ENCODE results near the gene NPC1.
A peak's percentile ranks its signal among the peaks of the same experiment; 100 is the strongest.

The NPC1 gene

DNA sequence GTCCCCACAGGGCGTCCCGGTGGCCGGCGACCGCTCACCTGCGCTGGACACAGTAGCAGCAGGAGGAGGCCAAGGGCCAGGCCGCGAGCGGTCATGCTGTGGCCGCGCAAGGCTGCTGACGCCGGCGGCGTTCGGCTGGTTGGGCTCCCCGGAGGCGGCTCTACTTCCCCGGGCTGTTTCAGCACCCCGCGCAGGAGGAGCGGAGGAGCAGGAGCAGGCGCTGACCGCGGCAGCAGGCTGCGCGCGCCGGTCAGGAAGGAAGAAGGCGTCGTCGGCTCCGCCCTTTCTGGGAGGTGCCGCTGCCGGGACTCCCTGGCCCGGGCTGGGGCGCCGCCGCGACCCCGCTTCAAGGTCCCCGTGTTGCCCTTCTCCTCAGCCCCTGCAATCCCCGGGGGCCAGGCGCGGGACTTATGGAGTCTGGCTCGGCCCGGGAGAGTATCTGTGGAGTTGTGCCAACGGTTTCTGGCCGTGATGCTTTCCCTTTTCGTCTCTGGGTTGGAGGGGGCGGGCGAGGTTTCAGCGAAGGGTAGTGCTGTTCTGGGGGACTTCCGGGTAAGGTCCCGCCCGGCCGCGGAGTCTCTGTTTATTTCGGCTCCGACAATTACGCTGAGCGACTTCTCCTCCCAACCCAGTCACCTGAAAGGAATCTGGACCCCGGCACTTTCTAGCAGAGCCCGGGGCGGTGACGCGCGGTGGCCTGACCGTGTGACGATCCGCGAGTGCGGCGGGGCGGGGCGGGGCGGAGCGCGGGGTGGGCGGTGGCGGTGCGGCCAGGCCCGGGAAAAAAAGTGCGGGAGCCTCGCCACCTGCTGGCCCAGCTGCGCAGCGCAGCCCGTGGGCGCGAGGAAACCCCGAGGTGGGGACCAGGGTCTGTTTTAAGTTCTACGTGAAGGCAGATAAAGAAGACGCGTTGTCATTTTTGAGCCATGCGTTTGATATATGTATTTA lies at the start of gene NPC1:
Gene NPC1, minus strand, starts transcription at position 258 of the 948 bp plus-strand sequence. Its CDS starts 163 bp downstream, at position 95.
- Histone ChIP-seq H3K9me3 (ENCODE audit: control insufficient read depth in 2 of 2, low read length in 2 of 2) (no peaks in the 10 kb centered on the region), H3K4me1 (ENCODE audit: control insufficient read depth, insufficient read depth, low read length) (peaks cover 24% of the 10 kb centered on the region), H3K27ac (ENCODE audit: low read length) (peak within 1 kb of the TSS; percentile 98), H3K27me3 (ENCODE audit: control insufficient read depth in 1 of 2, insufficient read depth in 2 of 2, low read length in 2 of 2) (no peaks in the 10 kb centered on the region), H3K36me3 (ENCODE audit: control insufficient read depth in 2 of 2, insufficient read depth in 2 of 2, low read length in 2 of 2) (no peaks in the 10 kb centered on the region), H3K4me3 (ENCODE audit: low read length in 2 of 2) (peak within 1 kb of the TSS; percentile 88 to 96), H3K9ac (ENCODE audit: low read length in 2 of 2) (peak within 1 kb of the TSS; percentile 90 to 98)

DNA sequence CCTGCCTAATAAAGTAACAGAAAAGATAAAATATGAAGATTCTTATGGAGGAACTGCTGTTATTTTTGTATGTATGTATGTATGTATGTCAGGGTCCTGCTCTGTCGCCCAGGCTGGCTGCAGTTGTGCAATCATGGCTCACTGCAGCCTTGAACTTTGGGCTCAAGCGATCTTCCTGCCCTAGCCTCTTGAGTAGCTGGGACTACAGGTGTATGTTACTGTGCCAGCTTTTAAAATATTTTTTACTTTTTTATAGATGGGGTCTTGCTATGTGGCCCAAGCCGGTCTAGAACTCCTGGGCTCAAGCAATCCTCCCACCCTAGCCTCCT lies 49.7 kb upstream of the NPC1 start:
- no peak overlapping the region for H3K4me3 ChIP-seq (ENCODE audit: low read length in 2 of 2)
- no peaks in the 10 kb centered on the region for H3K4me1 ChIP-seq (ENCODE audit: control insufficient read depth, insufficient read depth, low read length)
- H3K27ac ChIP-seq (ENCODE audit: low read length): no peak overlapping the region
- peaks cover 0 to 2% of the 10 kb centered on the region in 2 donors for H3K27me3 ChIP-seq (ENCODE audit: control insufficient read depth in 1 of 2, insufficient read depth in 2 of 2, low read length in 2 of 2)
- H3K9ac ChIP-seq (ENCODE audit: low read length in 2 of 2): no peak overlapping the region
- H3K36me3 ChIP-seq (ENCODE audit: control insufficient read depth in 2 of 2, insufficient read depth in 2 of 2, low read length in 2 of 2): no peaks in the 10 kb centered on the region
- no peaks in the 10 kb centered on the region for H3K9me3 ChIP-seq (ENCODE audit: control insufficient read depth in 2 of 2, low read length in 2 of 2)

DNA sequence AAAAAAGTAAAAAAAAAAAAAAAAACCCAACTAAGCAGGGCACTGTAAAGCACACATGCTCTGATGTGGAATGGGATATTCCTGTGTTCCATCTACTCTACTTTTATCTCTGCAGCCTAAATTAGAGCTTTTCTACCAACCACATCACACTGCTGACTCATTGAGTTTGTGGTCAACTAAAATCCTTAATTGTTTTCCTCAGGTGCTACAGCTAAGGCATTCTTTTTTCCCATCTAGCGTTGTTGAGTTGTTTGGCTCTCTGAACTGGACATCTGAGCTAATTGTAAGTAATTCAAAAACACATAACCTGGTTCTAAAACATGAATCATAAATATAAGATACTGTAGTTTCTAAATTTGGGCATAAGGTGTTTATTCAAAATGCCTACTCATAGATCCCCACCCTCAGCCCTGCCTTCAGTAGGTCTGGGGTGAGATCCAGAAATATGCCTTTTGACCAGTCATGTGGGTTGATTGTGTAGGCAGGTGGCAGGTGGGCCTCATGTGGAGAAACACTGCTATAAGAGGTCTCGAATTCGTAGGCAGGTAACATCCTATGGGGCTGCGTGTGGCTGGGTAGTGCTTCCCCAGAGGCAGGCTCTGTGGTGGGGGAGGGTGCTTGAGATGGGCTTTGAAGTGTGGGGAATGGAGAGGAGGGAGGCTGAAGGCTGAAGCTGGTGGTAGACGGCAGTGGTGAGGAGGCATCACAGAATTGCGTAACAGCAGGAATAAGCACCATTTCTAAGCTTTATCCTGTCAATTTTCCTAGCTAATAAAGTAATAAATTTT lies 49.2 kb upstream of the NPC1 start:
- Histone ChIP-seq H3K27me3 (ENCODE audit: control insufficient read depth in 1 of 2, insufficient read depth in 2 of 2, low read length in 2 of 2) (peaks cover 0 to 2% of the 10 kb centered on the region in 2 donors), H3K27ac (ENCODE audit: low read length) (no peak overlapping the region), H3K4me1 (ENCODE audit: control insufficient read depth, insufficient read depth, low read length) (no peaks in the 10 kb centered on the region), H3K4me3 (ENCODE audit: low read length in 2 of 2) (no peak overlapping the region), H3K9ac (ENCODE audit: low read length in 2 of 2) (no peak overlapping the region), H3K9me3 (ENCODE audit: control insufficient read depth in 2 of 2, low read length in 2 of 2) (no peaks in the 10 kb centered on the region), H3K36me3 (ENCODE audit: control insufficient read depth in 2 of 2, insufficient read depth in 2 of 2, low read length in 2 of 2) (no peaks in the 10 kb centered on the region)

DNA sequence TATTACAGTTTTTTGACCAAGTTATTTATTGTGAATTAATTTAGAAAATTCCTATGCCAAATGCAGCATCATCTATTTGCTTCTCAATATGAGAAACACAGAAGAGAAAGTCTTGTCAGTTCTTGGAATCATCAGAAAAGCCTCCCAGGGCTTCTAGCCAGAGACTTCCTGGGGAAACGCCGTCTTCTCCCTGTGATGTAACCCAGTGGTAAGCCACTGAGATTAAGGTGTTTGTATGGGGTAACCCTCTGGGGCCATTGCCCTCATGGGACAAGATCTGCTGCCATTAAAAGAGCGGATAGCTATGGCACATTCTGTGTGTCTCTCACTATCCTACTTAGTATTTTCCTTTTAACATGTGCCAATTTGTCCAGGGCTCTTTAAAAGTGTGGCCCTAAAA lies 48.4 kb upstream of the NPC1 start:
- Histone ChIP-seq H3K4me3 (ENCODE audit: low read length in 2 of 2) (no peak overlapping the region), H3K4me1 (ENCODE audit: control insufficient read depth, insufficient read depth, low read length) (no peaks in the 10 kb centered on the region), H3K27me3 (ENCODE audit: control insufficient read depth in 1 of 2, insufficient read depth in 2 of 2, low read length in 2 of 2) (peaks cover 0 to 2% of the 10 kb centered on the region in 2 donors), H3K9me3 (ENCODE audit: control insufficient read depth in 2 of 2, low read length in 2 of 2) (no peaks in the 10 kb centered on the region), H3K36me3 (ENCODE audit: control insufficient read depth in 2 of 2, insufficient read depth in 2 of 2, low read length in 2 of 2) (no peaks in the 10 kb centered on the region), H3K27ac (ENCODE audit: low read length) (no peak overlapping the region), H3K9ac (ENCODE audit: low read length in 2 of 2) (no peak overlapping the region)

DNA sequence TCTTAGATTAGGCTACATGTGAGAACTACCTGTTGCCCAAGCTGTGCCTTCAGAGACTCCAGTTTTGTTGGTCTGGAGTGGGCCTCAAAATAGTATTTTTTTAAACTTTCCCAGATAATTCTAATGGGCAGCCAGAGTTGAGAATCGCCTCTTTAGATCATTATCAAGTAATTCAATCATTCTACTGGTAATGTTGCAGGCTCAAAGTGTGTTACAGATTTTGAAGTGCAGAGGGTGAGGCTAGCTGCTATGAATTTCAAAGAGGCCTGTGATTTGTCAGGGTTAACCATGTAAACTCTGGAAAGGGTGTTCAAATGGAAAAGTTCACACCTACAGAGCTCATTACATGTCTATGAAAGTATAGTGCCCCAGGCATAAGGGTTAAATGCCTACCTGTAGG lies 46.3 kb upstream of the NPC1 start:
- Histone ChIP-seq H3K27me3 (ENCODE audit: control insufficient read depth in 1 of 2, insufficient read depth in 2 of 2, low read length in 2 of 2) (peaks cover 0 to 2% of the 10 kb centered on the region in 2 donors), H3K36me3 (ENCODE audit: control insufficient read depth in 2 of 2, insufficient read depth in 2 of 2, low read length in 2 of 2) (no peaks in the 10 kb centered on the region), H3K9ac (ENCODE audit: low read length in 2 of 2) (no peak overlapping the region), H3K9me3 (ENCODE audit: control insufficient read depth in 2 of 2, low read length in 2 of 2) (no peaks in the 10 kb centered on the region), H3K4me1 (ENCODE audit: control insufficient read depth, insufficient read depth, low read length) (no peaks in the 10 kb centered on the region), H3K27ac (ENCODE audit: low read length) (no peak overlapping the region), H3K4me3 (ENCODE audit: low read length in 2 of 2) (no peak overlapping the region)

DNA sequence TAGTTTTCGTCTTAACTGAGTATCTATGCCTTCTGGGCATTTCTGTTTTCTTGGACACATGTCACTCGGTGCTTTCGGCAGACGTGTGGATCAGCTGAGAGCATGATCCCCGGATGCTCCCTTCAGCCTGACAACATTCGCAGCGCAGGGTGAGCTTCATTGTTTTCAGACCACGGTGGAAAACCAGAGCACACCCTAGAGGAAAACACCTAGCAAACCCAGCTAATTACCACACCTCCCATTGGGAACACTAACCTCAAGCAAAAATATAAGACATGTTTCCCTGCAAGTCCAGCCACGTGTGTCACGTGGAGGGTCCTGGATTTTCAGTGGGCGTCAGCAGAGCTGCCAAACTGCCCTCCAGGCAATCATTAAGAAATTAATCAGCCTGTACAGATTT lies 45.4 kb upstream of the NPC1 start:
- no peak overlapping the region for H3K9ac ChIP-seq (ENCODE audit: low read length in 2 of 2)
- no peaks in the 10 kb centered on the region for H3K36me3 ChIP-seq (ENCODE audit: control insufficient read depth in 2 of 2, insufficient read depth in 2 of 2, low read length in 2 of 2)
- no peaks in the 10 kb centered on the region for H3K9me3 ChIP-seq (ENCODE audit: control insufficient read depth in 2 of 2, low read length in 2 of 2)
- H3K4me1 ChIP-seq (ENCODE audit: control insufficient read depth, insufficient read depth, low read length): no peaks in the 10 kb centered on the region
- H3K27me3 ChIP-seq (ENCODE audit: control insufficient read depth in 1 of 2, insufficient read depth in 2 of 2, low read length in 2 of 2): peaks cover 0 to 2% of the 10 kb centered on the region in 2 donors
- H3K27ac ChIP-seq (ENCODE audit: low read length): no peak overlapping the region
- H3K4me3 ChIP-seq (ENCODE audit: low read length in 2 of 2): no peak overlapping the region

DNA sequence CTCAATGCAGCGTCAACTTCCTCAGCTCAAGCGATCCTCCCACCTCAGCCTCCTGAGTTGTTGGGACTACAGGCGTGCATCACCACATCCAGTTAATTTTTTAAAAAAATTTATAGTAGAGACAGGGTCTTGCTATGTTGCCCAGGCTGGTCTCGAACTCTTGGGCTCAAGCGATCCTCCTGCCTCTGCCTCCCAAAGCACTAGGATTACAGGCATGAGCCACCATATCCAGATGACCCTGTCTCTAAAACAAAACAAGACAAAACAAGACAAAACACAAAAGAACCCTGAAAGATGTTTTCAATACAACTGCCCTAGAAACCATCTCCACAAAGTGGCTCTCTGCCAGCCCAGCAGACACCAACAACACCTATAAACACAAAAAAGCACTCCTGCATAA lies 45.0 kb upstream of the NPC1 start:
- H3K27me3 ChIP-seq (ENCODE audit: control insufficient read depth in 1 of 2, insufficient read depth in 2 of 2, low read length in 2 of 2): peaks cover 0 to 2% of the 10 kb centered on the region in 2 donors
- no peak overlapping the region for H3K9ac ChIP-seq (ENCODE audit: low read length in 2 of 2)
- no peaks in the 10 kb centered on the region for H3K4me1 ChIP-seq (ENCODE audit: control insufficient read depth, insufficient read depth, low read length)
- no peak overlapping the region for H3K4me3 ChIP-seq (ENCODE audit: low read length in 2 of 2)
- H3K9me3 ChIP-seq (ENCODE audit: control insufficient read depth in 2 of 2, low read length in 2 of 2): no peaks in the 10 kb centered on the region
- no peaks in the 10 kb centered on the region for H3K36me3 ChIP-seq (ENCODE audit: control insufficient read depth in 2 of 2, insufficient read depth in 2 of 2, low read length in 2 of 2)
- no peak overlapping the region for H3K27ac ChIP-seq (ENCODE audit: low read length)

DNA sequence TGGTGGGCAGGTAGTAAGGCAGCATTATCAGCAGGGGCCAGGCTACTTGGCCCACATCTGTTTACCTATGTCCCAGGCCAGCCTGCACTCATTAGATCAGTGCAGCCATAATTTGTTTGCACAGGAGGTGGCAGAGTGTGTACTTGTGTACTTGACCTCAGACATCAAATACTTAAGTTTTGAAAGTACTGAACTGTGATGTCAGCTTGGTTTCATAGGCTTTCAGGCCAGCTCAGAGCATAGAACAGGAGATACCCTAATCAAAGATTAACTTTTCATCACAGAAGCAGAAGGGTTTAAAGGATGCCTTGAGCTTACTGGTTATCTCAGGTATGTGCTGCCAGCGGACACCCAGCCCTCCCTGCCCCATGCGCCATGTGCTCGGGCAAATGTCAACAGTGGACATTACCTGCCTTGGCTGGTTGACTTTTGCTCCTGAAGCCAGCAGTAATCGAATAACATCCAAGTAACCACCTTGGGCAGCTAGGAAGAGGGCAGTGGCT lies 43.2 kb upstream of the NPC1 start:
- no peaks in the 10 kb centered on the region for H3K4me1 ChIP-seq (ENCODE audit: control insufficient read depth, insufficient read depth, low read length)
- H3K9me3 ChIP-seq (ENCODE audit: control insufficient read depth in 2 of 2, low read length in 2 of 2): no peaks in the 10 kb centered on the region
- H3K27me3 ChIP-seq (ENCODE audit: control insufficient read depth in 1 of 2, insufficient read depth in 2 of 2, low read length in 2 of 2): no peaks in the 10 kb centered on the region
- no peak overlapping the region for H3K9ac ChIP-seq (ENCODE audit: low read length in 2 of 2)
- H3K27ac ChIP-seq (ENCODE audit: low read length): no peak overlapping the region
- no peak overlapping the region for H3K4me3 ChIP-seq (ENCODE audit: low read length in 2 of 2)
- no peaks in the 10 kb centered on the region for H3K36me3 ChIP-seq (ENCODE audit: control insufficient read depth in 2 of 2, insufficient read depth in 2 of 2, low read length in 2 of 2)

DNA sequence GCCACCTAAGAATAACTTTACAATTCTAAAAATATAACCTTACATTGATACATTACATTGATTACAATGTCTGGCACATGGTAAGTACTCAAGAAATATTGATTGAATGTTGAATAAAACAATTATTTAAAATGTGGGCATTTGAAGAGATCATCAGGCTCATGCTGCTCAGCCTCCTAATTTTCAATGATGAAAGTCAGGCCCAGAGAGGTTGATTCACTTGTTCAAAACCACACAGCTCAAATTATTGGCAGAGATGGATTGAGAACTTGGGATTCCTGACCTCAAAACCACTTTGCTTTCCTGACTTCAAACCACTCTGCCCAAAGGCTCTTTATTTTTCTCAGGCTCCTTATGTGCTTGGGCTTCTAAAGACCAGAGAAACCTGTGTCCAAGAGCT lies 41.7 kb upstream of the NPC1 start:
- no peak overlapping the region for H3K27ac ChIP-seq (ENCODE audit: low read length)
- no peak overlapping the region for H3K9ac ChIP-seq (ENCODE audit: low read length in 2 of 2)
- no peaks in the 10 kb centered on the region for H3K4me1 ChIP-seq (ENCODE audit: control insufficient read depth, insufficient read depth, low read length)

DNA sequence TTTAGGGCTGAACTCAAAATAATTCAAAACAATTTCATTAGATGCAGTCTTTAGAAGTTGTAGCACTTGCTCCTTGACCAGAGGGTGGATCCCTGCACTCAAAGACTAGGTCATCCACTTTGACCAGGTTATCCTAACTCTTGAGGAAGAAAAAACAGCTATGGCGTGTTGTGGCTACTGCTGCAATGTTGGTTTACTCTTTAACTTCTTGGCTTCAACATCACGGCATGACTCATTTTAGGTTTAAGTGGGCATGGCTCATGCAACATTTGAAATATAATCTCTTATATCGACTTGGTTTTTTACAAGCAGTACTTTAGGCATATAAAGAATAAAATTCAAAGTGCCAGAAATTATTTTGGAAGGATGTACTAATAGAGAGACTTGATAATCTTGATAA lies 41.0 kb upstream of the NPC1 start:
- no peaks in the 10 kb centered on the region for H3K4me1 ChIP-seq (ENCODE audit: control insufficient read depth, insufficient read depth, low read length)
- H3K27ac ChIP-seq (ENCODE audit: low read length): no peak overlapping the region
- H3K9me3 ChIP-seq (ENCODE audit: control insufficient read depth in 2 of 2, low read length in 2 of 2): no peaks in the 10 kb centered on the region
- no peak overlapping the region for H3K4me3 ChIP-seq (ENCODE audit: low read length in 2 of 2)
- H3K9ac ChIP-seq (ENCODE audit: low read length in 2 of 2): no peak overlapping the region
- no peaks in the 10 kb centered on the region for H3K27me3 ChIP-seq (ENCODE audit: control insufficient read depth in 1 of 2, insufficient read depth in 2 of 2, low read length in 2 of 2)
- H3K36me3 ChIP-seq (ENCODE audit: control insufficient read depth in 2 of 2, insufficient read depth in 2 of 2, low read length in 2 of 2): no peaks in the 10 kb centered on the region

More for the DNA sequence above, 41.7 kb upstream of the NPC1 start:
- no peaks in the 10 kb centered on the region for H3K9me3 ChIP-seq (ENCODE audit: control insufficient read depth in 2 of 2, low read length in 2 of 2)
- no peak overlapping the region for H3K4me3 ChIP-seq (ENCODE audit: low read length in 2 of 2)
- H3K27me3 ChIP-seq (ENCODE audit: control insufficient read depth in 1 of 2, insufficient read depth in 2 of 2, low read length in 2 of 2): no peaks in the 10 kb centered on the region
- no peaks in the 10 kb centered on the region for H3K36me3 ChIP-seq (ENCODE audit: control insufficient read depth in 2 of 2, insufficient read depth in 2 of 2, low read length in 2 of 2)

Data from stomach smooth muscle (tissue), 2 donors.